DND-41 (cell line): Measurements from ENCODE around the gene HSPA12A.

Experiments
- CTCF ChIP-seq: IDR thresholded peaks from 2 replicates; pipeline ENCODE4 v1.5.1; 2012; ENCODE audit warnings: borderline replicate concordance, low read length, moderate library complexity, mild to moderate bottlenecking; ENCODE audit not compliant: poor library complexity, severe bottlenecking; ENCODE audit errors: extremely low read depth
- EZH2 ChIP-seq: IDR thresholded peaks from 3 replicates; pipeline ENCODE4 v1.6.1; 2012; ENCODE audit warnings: borderline replicate concordance, low read depth, mild to moderate bottlenecking, moderate library complexity, low read length, inconsistent platforms; ENCODE audit not compliant: severe bottlenecking

- TF ChIP-seq CTCF (no peak), EZH2 (no peak)
Observed at GRCh38 chr10:116688241-116688711, 54.1 kb downstream of the HSPA12A start.
